Measurements from ENCODE around the gene SRM. TPM values are rescaled to one million over a fixed set of nuclear protein-coding genes. Genes with fewer than 3 reads are reported as not detected.
"Not testable (repeated sequence)": the region's sequence is repeated elsewhere in the genome, so short reads cannot be mapped to it uniquely, and the experiment has no call there.

SRM gene
- total RNA-seq, 4 donors from 2014 or later = 17.1 to 40.2 (median 25.0) TPM

DNA sequence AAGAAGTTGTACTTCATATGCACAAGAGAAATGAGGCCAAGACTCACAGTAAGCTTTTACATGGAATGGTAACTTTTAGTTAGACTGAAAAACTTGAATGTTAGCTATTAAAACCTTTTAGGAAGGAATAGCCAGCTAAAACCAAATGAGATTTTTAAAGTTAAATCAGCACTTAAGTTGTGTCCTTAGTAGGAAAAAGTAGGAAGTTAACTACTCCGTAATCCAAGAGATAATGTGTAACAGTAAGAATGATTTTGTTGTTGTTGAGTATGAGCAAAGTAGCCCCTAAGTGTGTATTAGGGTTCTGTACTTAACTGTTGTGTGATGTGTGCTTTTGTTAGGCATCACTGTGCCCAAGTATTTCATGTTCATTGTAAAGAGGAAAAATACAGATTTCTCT is 34.2 kb downstream of the SRM start:
- H3K27me3 ChIP-seq = no peaks in the 10 kb centered on the region
- H3K4me3 ChIP-seq (replicated peaks in 1 of 3) = no peak overlapping the region
- no peaks in the 10 kb centered on the region for H3K4me1 ChIP-seq
- 87 to 100% methylated on average over 1 of the region's 1 CpG for WGBS, 2 donors
- no peaks in the 10 kb centered on the region for H3K9me3 ChIP-seq
- intact Hi-C loops (cut with DNase I) = no loop called here
- H3K27ac ChIP-seq = no peak overlapping the region
- DNase-seq = no peak
- peaks cover 46 to 53% of the 10 kb centered on the region in 2 donors for H3K36me3 ChIP-seq
- TF ChIP-seq, protein P1, sequence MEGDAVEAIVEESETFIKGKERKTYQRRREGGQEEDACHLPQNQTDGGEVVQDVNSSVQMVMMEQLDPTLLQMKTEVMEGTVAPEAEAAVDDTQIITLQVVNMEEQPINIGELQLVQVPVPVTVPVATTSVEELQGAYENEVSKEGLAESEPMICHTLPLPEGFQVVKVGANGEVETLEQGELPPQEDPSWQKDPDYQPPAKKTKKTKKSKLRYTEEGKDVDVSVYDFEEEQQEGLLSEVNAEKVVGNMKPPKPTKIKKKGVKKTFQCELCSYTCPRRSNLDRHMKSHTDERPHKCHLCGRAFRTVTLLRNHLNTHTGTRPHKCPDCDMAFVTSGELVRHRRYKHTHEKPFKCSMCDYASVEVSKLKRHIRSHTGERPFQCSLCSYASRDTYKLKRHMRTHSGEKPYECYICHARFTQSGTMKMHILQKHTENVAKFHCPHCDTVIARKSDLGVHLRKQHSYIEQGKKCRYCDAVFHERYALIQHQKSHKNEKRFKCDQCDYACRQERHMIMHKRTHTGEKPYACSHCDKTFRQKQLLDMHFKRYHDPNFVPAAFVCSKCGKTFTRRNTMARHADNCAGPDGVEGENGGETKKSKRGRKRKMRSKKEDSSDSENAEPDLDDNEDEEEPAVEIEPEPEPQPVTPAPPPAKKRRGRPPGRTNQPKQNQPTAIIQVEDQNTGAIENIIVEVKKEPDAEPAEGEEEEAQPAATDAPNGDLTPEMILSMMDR (IDR thresholded peaks at IDR 0.05) = no peak
- TF ChIP-seq POLR2A (IDR thresholded peaks at IDR 0.05) = no peak

GRCh38 chr1:11024874-11025203 is 35.0 kb downstream of the SRM start:
- 82 to 84% methylated on average over 2 of the region's 2 CpGs for WGBS, 2 donors

DNA sequence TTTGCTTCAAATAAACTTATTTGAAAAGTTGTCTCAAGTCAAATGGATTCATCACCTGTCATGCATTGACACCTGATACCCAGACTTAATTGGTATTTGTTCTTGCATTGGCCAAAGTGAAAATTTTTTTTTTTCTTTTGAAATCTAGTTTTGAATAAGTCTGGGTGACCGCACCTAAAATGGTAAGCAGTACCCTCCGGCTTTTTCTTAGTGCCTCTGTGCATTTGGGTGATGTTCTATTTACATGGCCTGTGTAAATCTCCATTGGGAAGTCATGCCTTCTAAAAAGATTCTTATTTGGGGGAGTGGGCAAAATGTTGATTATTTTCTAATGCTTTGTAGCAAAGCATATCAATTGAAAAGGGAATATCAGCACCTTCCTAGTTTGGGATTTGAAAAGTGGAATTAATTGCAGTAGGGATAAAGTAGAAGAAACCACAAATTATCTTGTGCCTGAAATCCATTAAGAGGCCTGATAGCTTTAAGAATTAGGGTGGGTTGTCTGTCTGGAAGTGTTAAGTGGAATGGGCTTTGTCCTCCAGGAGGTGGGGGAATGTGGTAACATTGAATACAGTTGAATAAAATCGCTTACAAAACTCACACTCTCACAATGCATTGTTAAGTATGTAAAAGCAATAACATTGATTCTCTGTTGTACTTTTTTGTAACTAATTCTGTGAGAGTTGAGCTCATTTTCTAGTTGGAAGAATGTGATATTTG is 35.5 kb downstream of the SRM start:
- DNase-seq = no peak
- TF ChIP-seq, protein P1 (IDR thresholded peaks at IDR 0.05) = no peak
- no peak for TF ChIP-seq POLR2A (IDR thresholded peaks at IDR 0.05)
- no peaks in the 10 kb centered on the region for H3K4me1 ChIP-seq
- H3K27ac ChIP-seq = no peak overlapping the region
- H3K36me3 ChIP-seq = peaks cover 56 to 66% of the 10 kb centered on the region in 2 donors
- whole genome bisulfite sequencing, 2 donors = 86 to 91% methylated on average over 3 of the region's 3 CpGs
- no peaks in the 10 kb centered on the region for H3K27me3 ChIP-seq
- H3K9me3 ChIP-seq = no peaks in the 10 kb centered on the region
- intact Hi-C loops (cut with DNase I) = no loop called here
- H3K4me3 ChIP-seq (replicated peaks in 1 of 3) = no peak overlapping the region

More at GRCh38 chr1:11024874-11025203, 35.0 kb downstream of the SRM start:
- no peaks in the 10 kb centered on the region for H3K9me3 ChIP-seq
- H3K27me3 ChIP-seq = no peaks in the 10 kb centered on the region
- H3K36me3 ChIP-seq = peaks cover 54 to 60% of the 10 kb centered on the region in 2 donors
- no peak overlapping the region for H3K4me3 ChIP-seq (replicated peaks in 1 of 3)
- TF ChIP-seq POLR2A (IDR thresholded peaks at IDR 0.05) = no peak
- TF ChIP-seq, protein P1 (IDR thresholded peaks at IDR 0.05) = no peak
- no peaks in the 10 kb centered on the region for H3K4me1 ChIP-seq
- intact Hi-C loops (cut with DNase I) = no loop called here
- no peak overlapping the region for H3K27ac ChIP-seq
- DNase-seq = no peak

DNA sequence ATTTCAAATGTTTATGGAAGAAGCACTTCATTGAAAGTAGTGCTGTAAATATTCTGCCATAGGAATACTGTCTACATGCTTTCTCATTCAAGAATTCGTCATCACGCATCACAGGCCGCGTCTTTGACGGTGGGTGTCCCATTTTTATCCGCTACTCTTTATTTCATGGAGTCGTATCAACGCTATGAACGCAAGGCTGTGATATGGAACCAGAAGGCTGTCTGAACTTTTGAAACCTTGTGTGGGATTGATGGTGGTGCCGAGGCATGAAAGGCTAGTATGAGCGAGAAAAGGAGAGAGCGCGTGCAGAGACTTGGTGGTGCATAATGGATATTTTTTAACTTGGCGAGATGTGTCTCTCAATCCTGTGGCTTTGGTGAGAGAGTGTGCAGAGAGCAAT is 36.6 kb downstream of the SRM start:
- intact Hi-C loops (cut with DNase I) = no loop called here
- H3K36me3 ChIP-seq = peaks cover 67 to 77% of the 10 kb centered on the region in 2 donors
- no peak overlapping the region for H3K27ac ChIP-seq
- H3K9me3 ChIP-seq = no peaks in the 10 kb centered on the region
- H3K4me3 ChIP-seq (replicated peaks in 1 of 3) = no peak overlapping the region
- no peaks in the 10 kb centered on the region for H3K4me1 ChIP-seq
- 96% methylated on average over 14 of the region's 14 CpGs for WGBS, 2 donors
- no peaks in the 10 kb centered on the region for H3K27me3 ChIP-seq
- no peak for DNase-seq
- TF ChIP-seq, protein P1 (IDR thresholded peaks at IDR 0.05) = no peak
- no peak for TF ChIP-seq POLR2A (IDR thresholded peaks at IDR 0.05)

- DNase-seq = no peak
- no peak overlapping the region for H3K27ac ChIP-seq
- no peak for TF ChIP-seq POLR2A (IDR thresholded peaks at IDR 0.05)
- TF ChIP-seq, protein P1 (IDR thresholded peaks at IDR 0.05) = no peak
- no peak overlapping the region for H3K4me3 ChIP-seq (replicated peaks in 1 of 3)
- no peaks in the 10 kb centered on the region for H3K4me1 ChIP-seq
- no peaks in the 10 kb centered on the region for H3K27me3 ChIP-seq
- H3K9me3 ChIP-seq = no peaks in the 10 kb centered on the region
- peaks cover 80 to 95% of the 10 kb centered on the region in 2 donors for H3K36me3 ChIP-seq
- intact Hi-C loops (cut with DNase I) = no loop called here
- 90 to 92% methylated on average over 7 of the region's 7 CpGs for WGBS, 2 donors
Measured at GRCh38 chr1:11019971-11020370, 39.8 kb downstream of the SRM start.

- WGBS, 2 donors = 81 to 90% methylated on average over 8 of the region's 8 CpGs
- H3K27ac ChIP-seq; intact Hi-C loops (cut with DNase I); H3K4me1 ChIP-seq; H3K9me3 ChIP-seq; DNase-seq; H3K4me3 ChIP-seq (replicated peaks in 1 of 3); H3K27me3 ChIP-seq: not testable (repeated sequence)
- peaks cover 85 to 96% of the 10 kb centered on the region in 2 donors for H3K36me3 ChIP-seq
Measured at GRCh38 chr1:11019358-11019757, 40.5 kb downstream of the SRM start.
